GM12864 (cell line): ENCODE data around the gene CACNA1C.
A peak's percentile ranks its signal among the peaks of the same experiment; 100 is the strongest.

Experiments
- DNase-seq: peaks from one replicate; pipeline ENCODE4 v3.0.0-alpha.2; 2011; ENCODE audit warnings: low read depth
- H3K4me3 ChIP-seq: 2 replicates; pipeline ENCODE4 v1.5.1; 2011; ENCODE audit warnings: mild to moderate bottlenecking, low read depth, low read length, control low read depth
- CTCF ChIP-seq: IDR thresholded peaks from 2 replicates; pipeline ENCODE4 v1.5.1; 2011; ENCODE audit warnings: low read depth, mild to moderate bottlenecking, moderate library complexity, low read length, control low read depth, inconsistent platforms; ENCODE audit errors: missing control alignments

CACNA1C gene

GRCh38 chr12:2364631-2365051 is 311.9 kb downstream of the CACNA1C start:
- no peak overlapping the region for H3K4me3 ChIP-seq
- DNase-seq: no peak
- peak; percentile 8 for TF ChIP-seq CTCF

GRCh38 chr12:2366711-2367110 is 313.9 kb downstream of the CACNA1C start:
- no peak for DNase-seq
- no peak for TF ChIP-seq CTCF

GRCh38 chr12:2372178-2372577 is 319.4 kb downstream of the CACNA1C start:
- DNase-seq: no peak
- TF ChIP-seq CTCF: no peak

More at GRCh38 chr12:2366711-2367110, 313.9 kb downstream of the CACNA1C start:
- no peak overlapping the region for H3K4me3 ChIP-seq

GRCh38 chr12:2372735-2373134 is 319.9 kb downstream of the CACNA1C start:
- H3K4me3 ChIP-seq: no peak overlapping the region
- DNase-seq: no peak
- no peak for TF ChIP-seq CTCF

More at GRCh38 chr12:2372178-2372577, 319.4 kb downstream of the CACNA1C start:
- H3K4me3 ChIP-seq: no peak overlapping the region

- H3K4me3 ChIP-seq: no peak overlapping the region
- no peak for DNase-seq
Measured at GRCh38 chr12:2373307-2373706, 320.5 kb downstream of the CACNA1C start.

GRCh38 chr12:2374092-2374906 is 321.5 kb downstream of the CACNA1C start:
- no peak overlapping the region for H3K4me3 ChIP-seq
- TF ChIP-seq CTCF: no peak
- no peak for DNase-seq

More at GRCh38 chr12:2373307-2373706, 320.5 kb downstream of the CACNA1C start:
- TF ChIP-seq CTCF: no peak

- no peak for DNase-seq
- no peak for TF ChIP-seq CTCF
- H3K4me3 ChIP-seq: no peak overlapping the region
Measured at GRCh38 chr12:2375871-2376270, 323.1 kb downstream of the CACNA1C start.
